Activated T-helper 17 cell treated with anti-CD3 and anti-CD28 coated beads, Interleukin-2, amount 50 U/mL, for 72 hours (primary cell): ENCODE data around the gene MEGF6. TPM values are rescaled to one million over a fixed set of nuclear protein-coding genes. Genes with fewer than 3 reads are reported as not detected.

Source experiments
- ATAC-seq: fragments of 150-1000 bp; cut with Tn5 transposase; replicated peaks from 2 replicates; pipeline ENCODE4 v1.10.0; 2021; ENCODE audit warnings: mild to moderate bottlenecking, moderate library complexity
- H3K27ac Mint-ChIP-seq: one replicate; pipeline ENCODE4 v1.8.0; 2022; ENCODE audit warnings: mixed read lengths
- H3K27me3 Mint-ChIP-seq: one replicate; pipeline ENCODE4 v1.8.0; 2022; ENCODE audit warnings: mixed read lengths
- H3K36me3 Mint-ChIP-seq: one replicate; pipeline ENCODE4 v1.8.0; 2022; ENCODE audit warnings: low read depth, mild to moderate bottlenecking, mixed read lengths
- H3K4me1 Mint-ChIP-seq: one replicate; pipeline ENCODE4 v1.8.0; 2022; ENCODE audit warnings: mixed read lengths
- H3K4me3 Mint-ChIP-seq: one replicate; pipeline ENCODE4 v1.8.0; 2022; ENCODE audit warnings: mild to moderate bottlenecking, mixed read lengths
- H3K9me3 Mint-ChIP-seq: one replicate; pipeline ENCODE4 v1.8.0; 2022; ENCODE audit warnings: mixed read lengths
- total RNA-seq, 2 donors: library from RNA; stranded (reverse); gene quantifications; one replicate each; pipeline ENCODE4 v1.2.3, GENCODE V29; 2022

The MEGF6 gene
- total RNA-seq, 2 donors from 2014 or later: 5.0 to 9.7 TPM

DNA sequence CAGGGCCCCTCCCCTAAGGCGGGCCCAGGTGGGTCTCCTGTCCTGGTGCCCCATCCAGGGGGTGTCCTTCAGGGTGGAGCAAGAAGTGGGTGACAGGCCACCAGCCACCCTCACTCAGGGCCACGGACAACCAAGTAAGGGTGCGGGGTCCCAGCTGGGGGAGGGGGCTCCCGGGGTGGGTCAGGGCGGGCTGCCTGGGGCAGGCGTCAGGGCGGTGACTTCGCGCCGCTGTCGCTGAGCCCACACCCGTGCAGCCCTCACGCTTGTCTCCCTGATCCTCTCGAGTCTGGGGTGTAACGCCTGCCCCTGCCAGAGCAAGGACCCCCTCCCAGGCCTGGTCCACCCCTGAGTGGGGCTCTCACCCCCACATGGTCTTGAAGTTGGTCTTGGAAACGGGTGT, 134.6 kb downstream of the MEGF6 start:
- Mint-ChIP-seq H3K4me1 (no peaks in the 10 kb centered on the region), H3K27me3 (no peaks in the 10 kb centered on the region), H3K27ac (no peak overlapping the region), H3K4me3 (no peak overlapping the region), H3K36me3 (no peaks in the 10 kb centered on the region), H3K9me3 (no peaks in the 10 kb centered on the region)
- ATAC-seq: no peak

DNA sequence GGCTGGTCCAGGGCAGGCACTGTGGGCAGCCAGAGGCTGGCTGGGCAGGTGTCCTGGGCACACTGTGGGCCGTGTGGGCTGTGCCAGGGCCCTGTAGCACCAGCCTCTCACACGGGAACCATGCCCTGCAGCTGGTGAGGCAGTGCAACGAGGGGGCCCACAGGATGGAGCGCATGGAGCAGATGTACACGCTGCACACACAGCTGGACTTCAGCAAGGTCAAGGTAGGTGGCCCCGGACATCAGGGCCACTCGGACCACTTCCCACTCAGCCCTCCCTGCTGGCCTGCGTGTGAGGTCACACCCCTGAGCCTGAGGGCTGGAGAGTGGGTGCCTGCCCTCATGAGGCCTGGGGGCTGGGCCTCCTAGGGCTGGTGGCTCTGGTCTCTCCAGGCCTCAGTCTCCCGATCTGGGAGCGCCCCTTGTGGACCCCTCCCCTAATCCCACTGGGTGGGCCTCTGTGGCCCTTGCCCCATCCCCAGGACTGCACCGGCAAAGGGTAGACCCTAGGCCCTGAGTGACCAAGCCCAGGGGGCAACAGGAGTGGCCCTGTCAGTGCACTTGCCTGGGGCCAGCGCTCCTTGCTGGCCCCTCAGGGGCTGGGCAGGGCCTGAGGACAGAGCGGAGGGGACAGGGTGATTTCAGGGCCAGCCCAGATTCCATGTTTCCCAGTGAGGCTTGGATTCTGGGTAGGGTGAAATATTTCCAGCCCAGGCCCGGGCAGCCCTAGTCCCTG, 135.3 kb downstream of the MEGF6 start:
- Mint-ChIP-seq H3K4me3 (no peak overlapping the region), H3K27me3 (no peaks in the 10 kb centered on the region), H3K36me3 (no peaks in the 10 kb centered on the region), H3K4me1 (no peaks in the 10 kb centered on the region), H3K9me3 (no peaks in the 10 kb centered on the region), H3K27ac (no peak overlapping the region)
- no peak for ATAC-seq

DNA sequence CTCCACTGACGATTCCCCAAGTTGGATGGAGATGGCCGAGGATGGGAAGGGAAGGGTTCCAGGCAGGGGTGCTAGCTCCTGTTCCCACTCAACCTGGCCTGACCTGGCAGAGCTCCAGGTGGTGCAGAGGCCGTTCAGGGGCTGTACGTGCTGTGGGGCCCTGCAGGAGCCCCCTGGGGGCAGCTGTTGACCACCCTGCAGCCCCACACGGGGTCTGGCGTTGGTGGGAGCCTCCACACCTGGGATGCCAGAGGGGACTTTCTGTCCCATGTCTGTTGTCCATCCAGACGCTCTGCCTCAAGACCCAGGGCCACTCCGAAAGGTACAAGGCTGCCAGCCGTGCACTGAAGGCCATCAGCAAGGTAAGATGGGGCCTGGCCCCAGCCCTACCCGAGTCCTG, 136.9 kb downstream of the MEGF6 start:
- H3K4me3 Mint-ChIP-seq: no peak overlapping the region
- H3K27me3 Mint-ChIP-seq: no peaks in the 10 kb centered on the region
- H3K9me3 Mint-ChIP-seq: no peaks in the 10 kb centered on the region
- no peak overlapping the region for H3K27ac Mint-ChIP-seq
- ATAC-seq: no peak
- peaks cover 4% of the 10 kb centered on the region for H3K4me1 Mint-ChIP-seq
- no peaks in the 10 kb centered on the region for H3K36me3 Mint-ChIP-seq

DNA sequence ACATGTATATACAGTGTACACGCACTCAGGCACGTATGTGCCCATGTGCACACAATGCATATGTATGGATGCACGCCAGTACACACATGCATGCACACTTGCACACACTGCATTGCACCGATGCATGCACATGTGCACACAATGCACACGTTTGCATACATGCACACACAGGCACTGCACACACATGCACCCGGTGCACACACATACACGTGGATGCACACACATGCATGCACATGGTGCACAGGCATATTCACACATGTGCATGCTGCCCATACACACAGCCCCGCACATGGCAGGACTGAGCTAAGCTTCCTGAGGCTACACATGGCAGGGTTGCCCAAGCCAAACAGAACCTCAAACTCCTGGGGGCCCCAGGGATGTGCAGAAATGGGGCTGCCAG, 137.3 kb downstream of the MEGF6 start:
- peaks cover 4% of the 10 kb centered on the region for H3K4me1 Mint-ChIP-seq
- no peaks in the 10 kb centered on the region for H3K9me3 Mint-ChIP-seq
- no peak overlapping the region for H3K4me3 Mint-ChIP-seq
- ATAC-seq: no peak
- no peaks in the 10 kb centered on the region for H3K36me3 Mint-ChIP-seq
- H3K27me3 Mint-ChIP-seq: no peaks in the 10 kb centered on the region
- no peak overlapping the region for H3K27ac Mint-ChIP-seq

DNA sequence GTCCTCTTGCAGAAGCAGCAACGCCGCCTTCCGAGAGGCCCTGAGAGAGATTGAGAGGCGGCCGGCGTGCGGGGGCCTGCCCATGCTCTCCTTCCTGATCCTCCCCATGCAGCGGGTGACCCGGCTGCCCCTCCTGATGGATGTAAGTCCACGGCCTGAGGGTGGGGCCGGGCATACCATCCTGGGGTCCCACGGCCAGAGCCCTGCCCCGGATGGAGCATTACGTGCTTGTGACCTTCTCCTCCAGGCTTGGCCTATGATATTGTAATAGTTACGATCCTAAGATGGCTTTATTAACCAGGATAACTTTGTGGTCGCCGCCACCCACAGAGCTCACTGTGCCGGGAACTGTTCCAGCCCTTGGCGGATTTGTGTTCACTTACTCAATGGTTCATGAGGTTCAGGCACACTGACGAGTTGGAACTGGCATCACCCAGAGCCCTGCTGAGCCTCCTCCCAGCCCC, 137.9 kb downstream of the MEGF6 start:
- Mint-ChIP-seq H3K27me3 (no peaks in the 10 kb centered on the region), H3K4me1 (peaks cover 4% of the 10 kb centered on the region), H3K36me3 (no peaks in the 10 kb centered on the region), H3K9me3 (no peaks in the 10 kb centered on the region), H3K27ac (no peak overlapping the region), H3K4me3 (no peak overlapping the region)
- ATAC-seq: no peak

GRCh38 chr1:3472906-3473305, 138.4 kb downstream of the MEGF6 start:
- no peak for ATAC-seq
- no peaks in the 10 kb centered on the region for H3K27me3 Mint-ChIP-seq
- H3K4me3 Mint-ChIP-seq: no peak overlapping the region
- no peaks in the 10 kb centered on the region for H3K9me3 Mint-ChIP-seq
- H3K27ac Mint-ChIP-seq: no peak overlapping the region
- peaks cover 4% of the 10 kb centered on the region for H3K4me1 Mint-ChIP-seq
- H3K36me3 Mint-ChIP-seq: no peaks in the 10 kb centered on the region

- Mint-ChIP-seq H3K36me3 (no peaks in the 10 kb centered on the region), H3K4me1 (peaks cover 4% of the 10 kb centered on the region), H3K27ac (no peak overlapping the region), H3K27me3 (no peaks in the 10 kb centered on the region), H3K9me3 (no peaks in the 10 kb centered on the region), H3K4me3 (no peak overlapping the region)
- no peak for ATAC-seq
Observed at GRCh38 chr1:3472088-3472850, 139.0 kb downstream of the MEGF6 start.

- Mint-ChIP-seq H3K27ac (no peak overlapping the region), H3K36me3 (no peaks in the 10 kb centered on the region), H3K27me3 (no peaks in the 10 kb centered on the region), H3K9me3 (no peaks in the 10 kb centered on the region), H3K4me3 (no peak overlapping the region), H3K4me1 (peaks cover 4% of the 10 kb centered on the region)
- no peak for ATAC-seq
Observed at GRCh38 chr1:3471356-3472087, 139.8 kb downstream of the MEGF6 start.

DNA sequence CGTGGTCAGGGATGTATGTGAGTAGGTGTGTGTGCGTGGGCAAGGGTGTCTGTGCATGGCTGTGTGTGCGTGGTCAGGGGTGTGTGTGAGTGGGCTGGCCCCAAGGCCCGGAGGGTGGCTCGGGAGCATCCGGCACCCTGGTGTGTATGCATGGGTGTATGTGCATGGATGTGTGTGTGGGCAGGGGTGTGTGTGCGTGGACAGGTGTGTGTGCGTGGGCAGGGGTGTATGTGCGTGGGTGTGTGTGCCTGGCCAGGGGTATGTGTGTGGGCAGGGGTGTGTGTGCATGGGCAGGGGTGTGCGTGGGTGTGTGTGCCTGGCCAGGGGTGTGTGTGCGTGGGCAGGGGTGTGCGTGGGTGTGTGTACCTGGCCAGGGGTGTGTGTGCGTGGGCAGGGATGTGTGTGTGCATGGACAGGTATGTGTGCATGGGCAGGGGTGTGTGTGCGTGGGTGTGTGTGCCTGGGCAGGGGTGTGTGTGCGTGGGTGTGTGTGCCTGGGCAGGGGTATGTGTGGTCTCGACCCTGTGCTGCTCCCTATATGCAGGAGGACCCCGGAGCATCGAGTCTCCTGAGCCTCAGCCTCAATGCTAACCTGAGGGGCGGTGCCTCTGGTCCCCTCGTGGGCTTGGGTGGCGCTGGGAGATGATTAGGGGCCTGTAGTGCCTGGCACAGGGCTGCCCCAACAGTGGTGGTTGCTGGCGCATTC, 140.5 kb downstream of the MEGF6 start:
- no peaks in the 10 kb centered on the region for H3K36me3 Mint-ChIP-seq
- no peak overlapping the region for H3K4me3 Mint-ChIP-seq
- no peak overlapping the region for H3K27ac Mint-ChIP-seq
- peaks cover 4% of the 10 kb centered on the region for H3K4me1 Mint-ChIP-seq
- no peaks in the 10 kb centered on the region for H3K27me3 Mint-ChIP-seq
- H3K9me3 Mint-ChIP-seq: no peaks in the 10 kb centered on the region
- no peak for ATAC-seq

DNA sequence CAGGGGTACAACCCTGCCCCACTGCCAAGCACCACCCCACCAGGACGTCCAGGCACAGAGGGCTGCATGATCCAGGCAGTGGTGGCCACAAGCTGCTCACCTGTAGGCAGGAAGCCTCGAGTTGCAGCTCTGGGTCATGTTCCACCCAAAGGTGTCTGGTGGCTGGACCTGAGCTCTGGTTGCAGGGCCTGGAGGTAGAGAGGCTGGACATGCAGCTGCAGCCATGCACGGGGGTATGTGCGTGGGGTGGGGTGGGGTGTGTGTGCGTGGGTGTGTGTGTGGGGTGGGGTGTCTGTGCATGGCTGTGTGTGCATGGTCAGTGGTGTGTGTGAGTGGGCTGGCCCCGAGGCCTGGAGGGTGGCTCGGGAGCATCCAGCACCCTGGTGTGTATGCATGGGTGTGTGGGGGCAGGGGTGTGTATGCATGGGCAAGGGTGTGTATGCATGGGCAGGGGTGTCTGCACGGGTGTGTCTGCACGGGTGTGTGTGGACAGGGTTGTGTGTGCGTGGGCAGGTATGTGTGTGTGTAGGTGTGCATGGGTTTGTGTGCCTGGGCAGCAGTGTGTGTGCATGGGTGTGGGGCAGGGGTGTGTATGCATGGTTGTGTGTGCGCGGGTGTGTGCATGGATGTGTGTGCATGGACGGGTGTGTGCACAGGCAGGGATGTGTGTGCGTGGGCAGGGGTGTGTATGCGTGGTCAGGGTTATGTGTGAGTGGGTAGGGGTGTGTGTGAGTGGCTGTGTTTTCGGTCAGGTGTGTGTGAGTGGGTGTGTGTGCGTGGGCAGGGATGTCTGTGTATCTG, 141.3 kb downstream of the MEGF6 start:
- Mint-ChIP-seq H3K9me3 (no peaks in the 10 kb centered on the region), H3K27ac (no peak overlapping the region), H3K4me1 (peaks cover 4% of the 10 kb centered on the region), H3K4me3 (no peak overlapping the region), H3K27me3 (no peaks in the 10 kb centered on the region), H3K36me3 (no peaks in the 10 kb centered on the region)
- ATAC-seq: no peak

DNA sequence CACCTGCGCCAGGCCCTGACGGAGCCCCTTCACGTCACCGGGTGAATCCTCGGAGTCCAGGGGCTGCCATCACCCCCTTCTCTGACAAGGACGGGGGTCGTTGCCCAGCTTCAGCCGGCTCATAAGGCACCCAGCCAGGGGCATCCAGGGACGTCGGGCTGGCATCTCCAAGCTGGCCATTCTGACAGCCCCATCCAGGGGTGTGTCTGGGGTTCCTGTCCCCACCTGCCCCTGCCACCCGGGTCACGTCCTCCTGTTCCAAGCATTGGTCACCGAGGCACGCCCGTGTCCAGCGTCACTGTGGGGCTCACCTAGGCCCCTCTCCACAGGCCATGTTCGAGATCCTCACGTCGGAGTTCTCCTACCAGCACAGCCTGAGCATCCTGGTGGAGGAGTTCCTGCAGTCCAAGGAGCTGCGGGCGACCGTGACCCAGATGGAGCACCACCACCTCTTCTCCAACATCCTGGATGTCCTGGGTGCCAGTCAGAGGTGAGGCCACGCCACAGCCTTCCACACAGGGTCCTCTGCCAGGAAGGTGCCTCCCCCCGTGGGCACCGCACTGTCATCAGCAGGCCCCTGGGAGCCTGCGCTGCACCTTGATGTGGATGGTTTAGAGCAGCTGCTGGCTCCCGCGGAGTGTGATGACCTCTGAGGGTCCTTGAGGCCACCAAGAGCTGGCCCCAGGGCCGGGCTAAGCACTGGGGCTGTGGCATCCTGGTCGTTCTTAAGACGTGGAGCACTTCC, 142.0 kb downstream of the MEGF6 start:
- Mint-ChIP-seq H3K36me3 (no peaks in the 10 kb centered on the region), H3K4me1 (peaks cover 4% of the 10 kb centered on the region), H3K4me3 (no peak overlapping the region), H3K27me3 (no peaks in the 10 kb centered on the region), H3K27ac (no peak overlapping the region), H3K9me3 (no peaks in the 10 kb centered on the region)
- no peak for ATAC-seq

DNA sequence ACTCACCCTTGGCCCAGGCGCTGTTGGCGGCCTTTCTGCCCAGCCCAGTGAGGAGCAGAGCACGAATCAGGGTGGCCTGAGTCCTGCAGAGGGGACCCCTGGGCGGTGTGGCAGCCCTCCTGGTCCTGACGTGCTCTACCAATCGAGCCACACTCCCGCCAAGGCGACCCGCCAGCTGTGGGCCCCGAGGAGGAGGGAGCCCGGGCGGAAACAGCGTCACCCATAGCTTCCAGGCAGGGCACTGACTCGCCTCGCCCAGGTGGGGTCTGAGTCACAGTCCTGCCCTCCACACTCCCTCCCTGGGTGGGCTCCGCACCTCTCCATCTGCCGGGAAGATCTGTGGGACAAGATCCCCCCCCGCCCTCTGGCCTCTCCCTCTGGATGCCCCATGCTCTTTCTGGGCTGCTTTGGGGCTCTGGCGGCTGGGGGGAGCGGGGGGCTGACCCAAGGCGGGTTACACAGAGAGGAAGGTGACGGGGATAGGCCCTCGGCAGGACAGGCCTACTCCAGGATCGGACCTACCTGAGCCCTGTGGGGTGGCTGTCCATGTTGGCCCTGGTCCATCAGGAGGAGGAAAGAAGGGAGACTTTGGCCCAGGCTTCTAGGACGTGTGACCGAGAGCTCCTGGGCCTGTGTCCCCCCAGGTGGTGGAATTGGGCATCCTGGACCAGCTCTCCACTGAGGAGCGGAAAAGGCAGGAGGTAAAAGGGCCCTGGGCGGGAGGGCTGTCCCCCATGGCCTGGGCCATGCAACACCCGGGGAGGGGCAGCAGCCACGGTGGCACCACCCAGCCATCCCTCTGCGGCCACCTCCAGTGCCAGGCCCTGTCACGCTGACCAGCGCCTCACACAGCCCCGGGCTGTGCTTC, 142.8 kb downstream of the MEGF6 start:
- H3K9me3 Mint-ChIP-seq: no peaks in the 10 kb centered on the region
- H3K27me3 Mint-ChIP-seq: no peaks in the 10 kb centered on the region
- H3K4me3 Mint-ChIP-seq: no peak overlapping the region
- ATAC-seq: no peak
- H3K4me1 Mint-ChIP-seq: peaks cover 4% of the 10 kb centered on the region
- H3K36me3 Mint-ChIP-seq: no peaks in the 10 kb centered on the region
- H3K27ac Mint-ChIP-seq: no peak overlapping the region
